Measurements from ENCODE around the gene IZUMO2.
"Not testable (repeated sequence)": the region's sequence is repeated elsewhere in the genome, so short reads cannot be mapped to it uniquely, and the experiment has no call there.

IZUMO2 gene

GRCh38 chr19:50184196-50184595, 21.1 kb upstream of the IZUMO2 start:
- no peak for DNase-seq (ENCODE audit: low read depth)

DNA sequence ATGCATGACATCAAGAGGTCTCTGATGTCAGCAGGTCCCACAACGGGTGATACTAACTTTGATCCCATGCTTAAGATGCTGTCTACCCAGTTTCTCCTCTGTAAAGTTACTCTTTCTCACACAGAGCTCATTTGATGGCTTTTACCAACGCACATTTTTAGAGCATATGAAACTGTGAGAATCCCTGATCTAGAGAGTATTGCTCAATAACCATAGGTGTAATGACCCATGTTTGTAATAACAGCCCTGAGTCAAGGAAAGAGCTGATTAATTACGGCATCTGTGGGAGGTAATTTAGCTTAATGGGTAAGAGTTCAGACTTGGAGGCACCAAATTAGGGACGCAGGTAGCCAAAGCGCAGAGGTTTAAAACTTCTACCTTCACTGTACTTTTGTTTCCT, 18.0 kb upstream of the IZUMO2 start:
- DNase-seq (ENCODE audit: low read depth), result no peak

DNA sequence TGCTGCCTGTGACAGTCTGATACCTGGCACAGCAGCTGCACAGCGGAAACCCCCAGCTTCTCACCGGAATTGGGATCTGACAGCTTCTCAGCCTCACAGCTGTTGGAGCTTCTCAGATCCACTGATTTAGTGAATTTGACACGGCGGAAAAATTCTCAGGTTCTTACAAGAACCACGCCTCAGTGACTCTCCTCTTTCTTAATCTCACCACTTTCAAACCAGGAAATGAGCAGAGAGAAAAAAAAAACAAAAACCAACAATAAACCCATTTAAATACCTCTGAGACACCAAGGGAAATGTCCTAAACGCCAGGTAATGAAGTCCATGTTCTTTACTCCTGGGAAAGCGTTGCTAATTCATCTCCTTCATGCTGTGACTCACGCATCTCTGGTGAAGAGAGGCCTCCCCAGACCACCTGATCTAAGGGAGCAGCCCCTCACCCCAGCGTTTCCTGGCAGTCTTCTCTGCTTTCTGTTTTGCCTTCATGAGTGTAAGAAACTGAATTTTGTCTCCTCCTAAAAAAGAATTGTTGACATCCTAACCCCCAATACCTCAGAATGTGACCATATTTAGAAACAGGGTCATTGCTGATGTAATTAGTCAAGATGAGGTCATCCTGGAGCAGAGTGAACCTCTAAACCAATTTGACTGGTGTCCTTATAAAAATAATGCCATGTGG, 15.9 kb upstream of the IZUMO2 start:
- DNase-seq (ENCODE audit: low read depth), result no peak

DNA sequence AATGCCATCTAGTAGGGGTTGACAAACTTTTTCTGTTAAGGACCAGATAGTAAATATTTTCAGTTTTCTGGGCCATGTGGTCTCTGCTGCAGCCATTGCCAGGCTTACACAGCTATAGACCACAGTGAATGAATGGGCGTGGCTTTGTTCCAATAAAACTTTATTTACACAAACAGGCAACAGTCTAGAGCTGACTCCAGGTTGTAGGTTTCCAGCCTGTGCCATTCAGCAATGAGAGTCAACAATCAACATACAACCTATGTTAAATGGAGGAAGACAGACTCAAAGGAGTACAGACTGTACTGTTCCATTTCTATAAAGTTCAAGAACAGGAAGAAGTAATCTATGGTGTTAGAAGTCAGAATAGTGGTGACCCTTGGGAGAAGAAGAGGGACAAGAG, 15.2 kb upstream of the IZUMO2 start:
- DNase-seq (ENCODE audit: low read depth), result no peak

DNA sequence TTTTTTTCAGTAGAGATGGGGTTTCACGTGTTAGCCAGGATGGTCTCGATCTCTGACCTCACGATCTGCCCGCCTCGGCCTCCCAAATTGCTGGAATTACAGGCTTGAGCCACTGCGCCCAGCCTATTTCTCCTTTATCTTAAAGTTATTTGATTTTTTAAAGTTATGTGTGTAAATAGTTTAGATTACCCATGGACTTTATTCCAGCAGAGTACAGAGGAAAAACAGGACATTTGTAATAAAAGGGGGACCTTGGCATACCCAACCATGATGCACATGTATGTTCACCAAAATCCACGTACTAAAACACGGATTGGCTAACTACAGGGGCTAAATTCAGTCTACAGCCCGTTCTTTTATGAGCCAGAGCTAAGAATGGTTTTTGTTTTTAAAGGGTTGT, 13.7 kb upstream of the IZUMO2 start:
- no peak for DNase-seq (ENCODE audit: low read depth)

DNA sequence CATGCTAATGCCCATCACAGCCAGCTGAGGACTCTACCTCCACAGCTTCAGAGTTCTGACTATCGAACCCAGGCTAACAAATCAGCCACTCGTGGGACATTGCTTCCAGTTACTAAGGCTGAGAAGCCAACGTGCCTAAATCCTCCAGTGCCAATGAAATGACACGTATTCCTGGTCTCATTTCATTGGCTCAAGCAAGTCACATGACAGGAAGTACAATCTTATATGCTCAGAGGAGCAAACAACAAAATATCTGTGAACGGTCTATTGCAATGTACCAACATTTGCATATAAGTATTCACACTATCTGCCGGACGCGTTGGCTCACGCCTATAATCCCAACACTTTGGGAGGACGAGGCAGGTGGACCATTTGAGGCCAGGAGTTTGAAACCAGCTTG, 12.8 kb upstream of the IZUMO2 start:
- DNase-seq (ENCODE audit: low read depth), result no peak

DNA sequence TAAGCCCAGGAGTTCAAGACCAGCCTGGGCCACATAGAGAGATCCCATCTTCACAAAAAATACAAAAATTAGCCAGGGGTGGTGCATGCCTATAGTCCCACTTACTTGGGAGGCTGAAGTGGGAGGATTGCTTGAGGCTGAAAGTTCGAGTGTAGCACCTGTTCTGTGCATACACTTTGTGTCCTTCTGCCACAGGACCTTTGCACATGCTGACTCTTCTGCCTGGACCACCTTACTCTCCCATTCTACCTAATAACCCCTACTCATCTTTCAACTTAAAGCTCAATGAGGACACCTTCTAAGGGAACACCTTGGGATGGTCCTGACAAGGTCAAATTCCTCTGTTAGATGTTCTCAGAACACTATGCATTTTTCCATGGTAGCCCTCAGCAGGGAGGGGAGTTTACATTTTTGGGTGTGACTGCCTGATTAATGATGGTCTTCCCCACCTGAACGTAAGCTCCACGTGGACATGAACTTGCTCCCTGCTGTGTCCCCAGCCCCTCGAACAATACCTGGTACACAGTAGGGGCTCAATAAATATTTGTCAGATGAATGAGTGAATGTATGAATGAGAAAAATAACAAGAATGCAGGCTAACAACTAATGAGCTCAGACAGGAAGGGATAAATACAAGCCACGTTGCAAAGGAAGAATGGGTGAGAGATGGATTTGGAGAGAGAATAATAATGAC, 11.2 kb upstream of the IZUMO2 start:
- DNase-seq (ENCODE audit: low read depth), result no peak

DNA sequence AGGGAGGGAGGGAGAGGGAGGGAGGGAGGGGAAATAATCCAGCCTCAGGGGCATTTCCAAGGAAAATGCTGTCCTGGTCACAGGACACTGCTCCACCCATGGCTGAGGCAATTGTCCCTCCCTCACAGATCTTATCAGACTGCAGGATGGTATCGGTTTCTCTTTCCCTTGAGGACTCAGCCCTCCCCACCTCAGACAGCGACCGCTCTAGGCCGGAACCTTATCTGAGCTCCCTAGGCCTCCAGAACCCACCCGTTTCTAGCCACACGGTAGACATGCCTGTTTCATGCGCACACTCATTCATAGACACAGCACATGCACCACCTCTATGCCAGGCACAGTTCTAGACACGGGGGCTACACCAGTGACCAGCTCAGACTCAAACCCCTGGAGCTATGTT, 10.0 kb upstream of the IZUMO2 start:
- no peak for DNase-seq (ENCODE audit: low read depth)

DNA sequence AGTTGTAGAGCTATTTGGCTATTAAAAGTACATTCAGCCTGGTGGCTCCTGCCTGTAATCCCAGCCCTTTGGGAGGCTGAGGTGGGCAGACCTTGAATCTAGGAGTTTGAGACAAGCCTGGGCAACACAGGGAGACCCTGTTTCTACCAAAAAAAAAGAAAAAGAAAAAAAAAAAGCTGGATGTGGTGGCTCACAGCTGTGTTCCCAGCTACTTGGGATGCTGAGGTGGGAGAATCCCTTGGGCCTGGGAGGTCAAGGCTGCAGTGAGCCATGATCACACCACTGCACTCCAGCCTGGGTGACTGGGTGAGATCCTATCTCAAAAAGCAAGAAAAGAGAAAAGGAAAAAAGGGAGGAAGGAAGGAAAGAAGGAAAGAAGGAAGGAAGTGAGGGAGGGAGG, 9.6 kb upstream of the IZUMO2 start:
- no peak for DNase-seq (ENCODE audit: low read depth)

- no peak for DNase-seq (ENCODE audit: low read depth)
Measured at GRCh38 chr19:50171752-50172151, 8.7 kb upstream of the IZUMO2 start.

DNA sequence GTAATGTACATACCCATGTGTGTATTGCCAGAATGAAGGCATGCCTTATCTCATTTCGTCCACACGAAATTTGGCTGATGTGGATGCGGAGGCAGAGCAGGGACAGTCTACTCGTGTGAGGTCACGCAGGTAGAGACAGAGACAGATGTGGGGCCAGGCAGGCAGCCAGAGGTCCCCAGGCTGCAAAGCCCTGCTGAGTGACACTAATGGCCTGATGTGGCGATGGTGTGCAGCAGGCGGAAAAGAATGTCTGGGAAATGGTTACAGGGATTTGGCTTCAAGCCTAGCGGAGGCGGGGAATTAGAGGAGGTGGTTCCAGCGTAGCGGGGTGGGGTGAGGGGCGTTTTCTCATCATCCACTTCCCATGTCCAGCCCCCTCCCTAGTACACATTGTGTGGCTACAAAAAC, 4.2 kb upstream of the IZUMO2 start:
- no peak for DNase-seq (ENCODE audit: low read depth)

DNA sequence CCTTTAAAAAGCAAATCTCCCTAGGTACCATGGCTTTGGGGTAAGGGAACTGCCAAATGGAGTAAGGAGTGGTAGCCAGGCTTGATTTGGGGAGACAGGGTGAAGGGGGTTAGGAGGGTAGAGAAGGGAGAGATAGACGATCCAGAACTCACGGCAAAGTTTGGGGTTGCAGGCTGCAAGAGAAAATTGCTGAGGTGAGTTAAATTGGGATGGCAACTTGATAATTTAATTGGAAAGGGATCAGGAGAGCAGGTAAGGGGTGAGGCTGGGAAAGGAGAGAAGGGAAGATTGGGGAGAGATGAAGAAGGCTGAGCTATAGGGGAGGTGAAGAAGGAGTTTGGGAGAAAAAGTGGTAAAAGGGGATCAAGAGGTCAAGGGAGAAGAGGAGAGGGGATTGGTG, 4.0 kb downstream of the IZUMO2 start:
- no peak for DNase-seq (ENCODE audit: low read depth)

- no peak for DNase-seq (ENCODE audit: low read depth)
Measured at GRCh38 chr19:50158577-50158976, 4.5 kb downstream of the IZUMO2 start.

DNA sequence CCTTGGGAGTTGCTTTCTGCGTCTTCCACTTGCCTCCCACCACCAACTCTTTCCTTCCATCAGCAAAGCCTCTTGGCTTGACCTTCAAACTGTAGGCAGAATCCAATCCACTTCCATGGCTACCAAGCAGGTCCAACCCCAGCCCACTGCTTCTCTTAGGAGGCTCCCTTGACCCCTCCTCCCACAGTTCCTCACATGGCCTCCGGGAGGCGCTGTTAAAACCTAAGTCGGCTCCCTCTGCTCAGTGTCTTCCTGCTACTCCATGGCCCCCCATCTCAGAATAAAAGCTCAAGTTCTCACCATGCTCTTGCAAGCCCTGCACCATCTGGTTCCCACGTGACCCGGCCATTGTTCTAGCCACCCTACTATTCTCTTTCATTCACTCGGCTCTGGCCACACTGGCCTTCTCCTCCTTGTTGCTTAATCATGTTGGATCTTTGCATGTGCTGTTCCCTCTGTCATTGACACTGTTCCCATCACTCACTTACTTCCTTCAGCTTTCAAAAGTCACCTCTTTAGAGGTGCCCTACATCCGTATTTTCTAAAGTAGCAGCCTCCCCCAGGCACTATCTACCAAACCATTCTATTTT, 7.5 kb downstream of the IZUMO2 start:
- DNase-seq (ENCODE audit: low read depth), result no peak

DNA sequence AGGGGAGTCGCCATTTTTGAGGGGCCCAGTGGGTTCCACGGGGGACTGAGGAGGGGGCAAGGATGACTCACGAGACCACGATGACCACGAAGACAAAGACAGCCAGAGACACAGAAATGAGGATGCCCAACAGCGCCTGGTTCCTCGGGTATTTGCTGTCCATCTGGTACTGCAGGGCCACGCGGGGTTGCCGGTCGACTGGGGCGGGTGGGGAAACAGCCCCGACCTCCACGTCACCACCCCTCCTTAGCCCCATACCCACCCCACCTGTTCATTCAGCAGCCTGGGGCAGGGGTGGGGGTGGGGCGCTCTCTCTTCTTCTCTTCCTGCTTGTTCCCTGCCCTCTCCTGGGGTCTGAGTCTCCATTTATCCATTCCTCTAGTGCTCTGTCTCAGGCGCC, 8.6 kb downstream of the IZUMO2 start:
- DNase-seq (ENCODE audit: low read depth), result no peak

GRCh38 chr19:50152578-50152977, 10.5 kb downstream of the IZUMO2 start:
- no peak for DNase-seq (ENCODE audit: low read depth)

DNA sequence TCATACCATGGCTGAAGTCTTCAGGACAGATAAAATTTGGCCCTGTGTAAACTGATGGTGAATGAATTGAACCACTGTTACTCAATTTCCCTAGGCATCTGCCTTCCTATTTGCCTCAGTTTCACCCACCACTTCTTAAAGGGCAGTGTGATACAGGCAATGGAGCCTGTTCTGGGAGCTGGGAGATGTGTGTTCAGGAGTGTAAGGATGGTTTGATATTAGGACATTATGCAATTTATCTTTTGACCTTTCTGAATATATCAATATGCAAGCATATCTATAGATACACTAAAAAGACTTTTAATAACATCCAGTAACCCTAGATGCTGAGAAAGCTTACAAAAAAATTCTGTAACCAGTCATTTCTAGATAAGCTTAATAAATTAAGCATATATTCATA, 14.6 kb downstream of the IZUMO2 start:
- no peak for DNase-seq (ENCODE audit: low read depth)

DNA sequence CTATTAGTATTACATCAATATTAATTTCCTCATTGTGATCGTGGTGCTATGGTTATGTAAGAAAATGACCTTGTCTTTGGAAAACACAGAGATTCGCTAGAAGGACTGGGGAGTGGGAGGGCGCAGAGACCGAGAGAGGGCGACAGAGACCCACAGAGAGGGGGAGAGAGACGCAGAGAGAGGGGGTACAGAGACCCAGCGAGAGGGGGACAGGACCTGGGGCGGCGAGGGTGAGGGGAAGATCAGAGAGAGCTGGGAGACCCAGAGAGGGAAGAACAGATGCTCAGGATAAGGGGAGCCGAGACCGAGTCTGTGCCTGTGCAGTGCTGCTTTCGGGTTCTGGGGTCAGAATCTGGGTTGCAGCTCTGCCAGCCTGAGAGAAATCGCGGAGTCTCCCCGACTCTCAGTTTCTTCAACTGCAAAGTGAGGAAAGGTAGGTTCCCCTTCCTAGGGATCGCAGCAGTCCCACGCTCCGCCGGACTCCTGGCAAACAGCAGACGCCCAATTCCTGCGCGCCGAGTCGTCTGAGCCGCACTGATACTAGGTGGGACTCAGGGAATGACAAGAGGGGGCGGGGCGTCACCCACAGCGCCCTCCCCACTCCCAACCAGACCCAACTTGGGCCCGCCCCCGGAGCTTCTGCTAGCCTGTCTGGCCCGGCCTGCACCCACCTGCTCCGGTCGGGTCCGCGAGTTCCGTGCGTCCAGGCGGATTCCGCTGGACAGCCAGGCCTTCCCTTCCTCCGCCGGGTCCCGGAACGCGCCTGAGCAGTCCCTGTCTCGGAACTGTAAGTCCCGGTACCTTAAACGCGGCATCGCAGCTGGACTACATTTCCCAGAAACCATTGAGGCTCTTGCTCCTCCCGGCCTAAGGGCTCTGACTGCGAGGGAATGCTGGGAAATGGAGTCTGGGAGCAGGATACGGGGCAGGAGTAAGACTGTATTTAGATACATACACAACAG, 15.3 kb downstream of the IZUMO2 start:
- peak; percentile 29 for DNase-seq (ENCODE audit: low read depth)

DNA sequence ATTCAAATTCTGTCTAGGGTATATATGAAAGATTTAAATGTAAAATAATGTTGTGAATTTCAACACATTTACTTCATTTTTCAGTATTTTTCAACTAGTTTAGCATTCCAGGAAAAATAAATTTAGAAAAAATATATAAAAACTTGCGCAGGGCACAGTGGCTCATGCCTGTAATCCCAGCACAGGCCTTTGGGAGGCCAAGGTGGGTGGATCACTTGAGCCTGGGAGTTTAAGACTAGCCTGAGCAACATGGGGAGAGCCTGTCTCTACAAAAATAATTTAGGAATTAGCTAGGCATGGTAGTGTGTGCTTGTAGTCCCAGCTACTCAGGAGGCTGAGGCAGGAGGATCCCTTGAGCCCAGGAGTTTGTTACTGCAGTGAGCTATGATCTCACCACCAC, 21.2 kb downstream of the IZUMO2 start:
- DNase-seq (ENCODE audit: low read depth), result not testable (repeated sequence)

DNA sequence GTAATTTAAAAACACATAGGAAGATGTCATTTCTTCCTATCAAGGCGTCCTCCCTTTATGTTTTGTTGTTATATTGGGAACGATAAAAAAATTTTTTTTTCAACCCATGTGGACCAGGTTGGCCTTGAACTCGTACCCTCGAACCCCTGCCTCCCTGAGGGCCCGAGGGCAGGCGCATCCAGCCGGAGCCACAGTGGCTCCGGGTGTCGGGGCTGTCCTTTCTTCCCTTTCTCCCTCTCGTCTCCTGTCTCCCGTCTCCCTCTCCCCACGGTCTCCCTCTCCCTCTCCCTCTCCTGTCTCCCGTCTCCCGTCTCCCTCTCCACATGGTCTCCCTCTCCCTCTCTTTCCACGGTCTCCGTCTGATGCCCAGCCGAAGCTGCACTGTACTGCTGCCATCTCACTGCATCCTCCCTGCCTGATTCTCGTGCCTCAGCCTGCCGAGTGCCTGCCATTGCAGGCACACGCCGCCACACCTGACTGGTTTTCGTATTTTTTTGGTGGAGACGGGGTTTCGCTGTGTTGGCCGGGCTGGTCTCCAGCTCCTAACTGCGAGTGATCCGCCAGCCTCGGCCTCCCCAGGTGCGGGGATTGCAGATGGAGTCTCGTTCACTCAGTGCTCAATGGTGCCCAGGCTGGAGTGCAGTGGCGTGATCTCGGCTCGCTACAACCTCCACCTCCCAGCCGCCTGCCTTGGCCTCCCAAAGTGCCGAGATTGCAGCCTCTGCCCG, 22.8 kb downstream of the IZUMO2 start:
- not testable (repeated sequence) for DNase-seq (ENCODE audit: low read depth)

GRCh38 chr19:50136603-50137365, 26.3 kb downstream of the IZUMO2 start:
- not testable (repeated sequence) for DNase-seq (ENCODE audit: low read depth)
